HG03135 (cell line): ENCODE measurements around the gene OSTF1.
A peak's percentile ranks its signal among the peaks of the same experiment; 100 is the strongest.

Source experiments
- ATAC-seq: cut with Tn5 transposase; IDR thresholded peaks from one replicate; pipeline ENCODE4 v1.9.1; 2021; ENCODE audit warnings: mild to moderate bottlenecking, moderate library complexity; ENCODE audit not compliant: unreplicated experiment

The OSTF1 gene

DNA sequence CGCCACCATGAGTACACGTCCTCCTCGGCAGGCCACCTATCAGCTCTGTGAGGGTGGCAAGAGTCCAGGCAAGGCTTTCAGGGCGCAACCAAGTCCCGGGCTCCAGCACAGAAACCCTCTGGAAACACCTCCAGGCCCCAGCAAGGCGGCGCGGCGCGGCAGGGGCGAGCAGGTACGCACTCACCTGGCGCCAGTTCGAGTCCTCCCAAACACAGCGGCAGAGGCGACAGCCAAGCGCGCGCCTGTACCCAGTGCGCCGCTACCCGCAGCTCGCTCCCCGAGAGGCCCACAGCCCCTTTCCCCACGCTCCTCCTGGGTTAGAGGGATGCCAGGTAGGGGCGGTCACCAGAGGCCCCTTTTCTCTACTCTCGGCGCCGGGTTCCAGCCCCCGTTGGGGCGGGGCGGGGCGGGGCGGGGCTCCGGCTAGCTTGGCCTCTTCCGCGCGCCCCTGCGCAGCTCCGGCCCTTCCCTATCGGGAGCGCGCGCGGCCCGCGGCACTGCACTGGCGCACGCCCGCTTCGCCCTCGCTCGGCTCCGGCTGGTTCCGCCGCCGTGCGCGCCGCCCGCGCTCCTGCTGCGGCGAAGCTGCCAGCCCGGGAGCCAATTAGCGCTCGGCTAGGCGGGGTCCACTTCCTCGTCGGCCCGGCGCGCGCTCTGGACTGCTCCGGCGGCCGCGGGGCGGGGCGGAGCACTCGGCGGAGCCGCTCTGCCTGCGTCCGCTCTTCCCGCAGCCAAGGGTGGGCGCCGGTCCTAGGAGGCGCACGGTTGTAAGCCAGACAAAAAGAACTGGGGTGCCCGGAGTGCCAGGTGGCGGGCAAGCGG is at the start of gene OSTF1, which contains the start of gene NMRK1:
TSS of gene OSTF1 (plus strand) at position 691 of the 822 bp plus-strand sequence. CDS start 179 bp downstream, outside the sequence.
TSS of gene NMRK1 (minus strand) at position 332 of the 822 bp plus-strand sequence. CDS start 5,040 bp downstream, outside the sequence.
- peak; percentile 85 for ATAC-seq

GRCh38 chr9:75039009-75039408 is 49.3 kb upstream of the OSTF1 start:
- no peak for ATAC-seq

- no peak for ATAC-seq
Observed at GRCh38 chr9:75039801-75040200, 48.5 kb upstream of the OSTF1 start.

DNA sequence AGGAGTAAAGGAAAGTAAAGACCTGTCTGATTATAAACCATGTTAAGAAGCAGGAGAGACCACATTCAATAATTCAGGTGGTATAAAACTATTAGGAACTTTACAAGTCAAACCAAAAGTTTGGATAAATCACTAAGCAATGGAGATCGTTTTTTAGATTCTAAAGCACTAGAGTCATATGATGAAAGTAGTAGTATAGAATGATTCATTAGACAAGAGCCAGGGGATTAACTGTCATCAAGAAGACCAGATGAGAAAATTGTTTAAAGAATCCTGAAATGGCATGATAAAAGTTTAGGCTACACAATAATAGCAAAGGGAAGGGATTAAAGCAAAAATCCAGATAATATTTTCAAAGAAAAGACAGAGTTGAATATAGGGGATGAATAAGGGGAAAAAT is 47.3 kb upstream of the OSTF1 start:
- ATAC-seq, result no peak

GRCh38 chr9:75046725-75047345 is 41.5 kb upstream of the OSTF1 start:
- no peak for ATAC-seq

DNA sequence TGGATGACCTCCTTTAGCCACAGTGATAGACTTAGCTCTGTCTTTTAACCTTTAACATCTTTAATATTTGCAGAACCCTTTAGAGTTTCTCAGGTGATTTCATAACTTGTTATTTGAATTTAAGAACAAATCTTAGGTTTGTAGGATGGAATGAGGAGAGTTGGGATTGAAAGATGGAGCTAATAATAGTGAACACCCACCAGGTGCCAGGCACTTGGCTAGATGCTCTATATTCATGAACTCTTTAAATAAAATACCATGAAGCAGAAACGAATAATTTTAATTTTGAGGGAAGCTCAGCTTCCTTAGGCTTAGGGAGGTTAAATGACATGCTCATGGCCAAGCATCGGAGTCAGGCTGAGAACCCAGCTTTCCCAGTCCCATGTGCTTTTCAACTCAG is 40.8 kb upstream of the OSTF1 start:
- ATAC-seq, result no peak

GRCh38 chr9:75051285-75051684 is 37.0 kb upstream of the OSTF1 start:
- no peak for ATAC-seq

DNA sequence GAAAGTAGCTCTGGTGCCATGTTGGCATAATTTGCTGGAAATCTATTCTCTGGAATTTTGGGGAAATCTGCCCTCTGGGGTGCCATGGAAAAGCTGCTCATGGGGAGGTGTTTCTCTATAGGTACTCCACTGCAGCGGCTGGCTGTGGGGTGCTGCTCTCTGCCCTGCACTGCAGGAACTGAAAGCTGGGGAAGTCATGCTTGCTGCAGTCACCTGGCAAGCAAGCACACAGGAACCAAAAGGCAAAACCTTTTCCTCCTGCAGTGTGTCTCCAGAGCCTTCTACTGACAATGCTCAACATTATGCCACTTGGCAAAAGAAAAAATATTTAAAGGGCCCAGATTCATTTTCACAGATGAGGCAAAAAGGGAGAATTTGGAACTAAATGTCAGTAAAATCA is 34.4 kb upstream of the OSTF1 start:
- no peak for ATAC-seq

GRCh38 chr9:75054368-75055001 is 33.8 kb upstream of the OSTF1 start:
- ATAC-seq, result no peak

DNA sequence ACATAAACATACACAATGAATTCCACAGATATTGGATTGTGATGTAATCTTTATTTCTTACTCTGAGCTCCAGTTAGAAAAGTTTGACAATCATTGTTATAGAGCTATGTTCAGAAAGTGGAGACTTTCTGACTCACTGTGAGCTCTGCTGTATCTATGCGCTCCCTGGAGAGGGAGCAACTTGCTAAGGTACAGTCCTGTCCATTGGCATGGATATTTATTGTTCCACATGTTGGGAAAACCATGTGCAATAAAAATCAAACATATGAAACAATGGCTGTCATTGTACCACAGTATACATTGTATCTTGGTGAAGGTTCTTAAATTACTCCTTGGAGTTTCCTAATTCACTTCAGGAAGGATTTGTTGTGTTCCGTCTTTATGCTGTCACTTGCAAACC is 27.1 kb upstream of the OSTF1 start:
- no peak for ATAC-seq

- ATAC-seq, result no peak
Observed at GRCh38 chr9:75063556-75064305, 24.6 kb upstream of the OSTF1 start.

DNA sequence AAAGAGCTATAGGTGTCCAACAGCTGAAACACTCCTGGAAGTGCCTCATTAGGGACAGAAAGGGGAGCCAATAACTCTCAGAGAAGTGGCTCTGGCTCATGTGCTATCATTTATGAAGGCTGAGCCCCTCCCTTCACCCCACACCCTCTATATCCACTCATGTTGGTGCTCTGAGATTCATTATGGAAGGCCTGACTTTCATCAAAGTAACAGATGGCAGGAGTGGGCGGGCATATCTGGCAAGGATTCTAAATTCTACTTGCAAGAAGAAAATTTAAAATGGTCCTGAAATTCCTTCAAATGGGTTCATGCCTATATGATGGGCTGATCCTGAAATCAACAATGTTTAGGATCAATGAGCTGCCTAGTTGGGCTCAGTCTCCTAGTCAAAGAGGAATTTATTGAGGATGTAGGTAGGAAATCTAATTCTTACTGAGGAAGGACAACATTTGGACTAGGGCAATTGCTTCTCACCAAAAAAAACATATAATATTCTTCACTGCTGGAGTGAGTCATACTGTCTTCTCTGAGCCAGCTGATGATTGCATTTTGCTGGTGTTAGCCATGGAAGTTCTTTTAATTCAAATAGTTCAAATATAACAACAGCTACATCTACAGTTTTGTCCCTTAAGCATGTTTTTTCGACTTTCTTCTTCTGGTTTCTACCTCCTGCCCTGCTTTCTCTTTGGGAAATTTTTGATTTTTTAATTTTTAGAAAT is 23.8 kb upstream of the OSTF1 start:
- no peak for ATAC-seq

- no peak for ATAC-seq
Observed at GRCh38 chr9:75065510-75065909, 22.8 kb upstream of the OSTF1 start.

GRCh38 chr9:75067894-75068293 is 20.4 kb upstream of the OSTF1 start:
- no peak for ATAC-seq

DNA sequence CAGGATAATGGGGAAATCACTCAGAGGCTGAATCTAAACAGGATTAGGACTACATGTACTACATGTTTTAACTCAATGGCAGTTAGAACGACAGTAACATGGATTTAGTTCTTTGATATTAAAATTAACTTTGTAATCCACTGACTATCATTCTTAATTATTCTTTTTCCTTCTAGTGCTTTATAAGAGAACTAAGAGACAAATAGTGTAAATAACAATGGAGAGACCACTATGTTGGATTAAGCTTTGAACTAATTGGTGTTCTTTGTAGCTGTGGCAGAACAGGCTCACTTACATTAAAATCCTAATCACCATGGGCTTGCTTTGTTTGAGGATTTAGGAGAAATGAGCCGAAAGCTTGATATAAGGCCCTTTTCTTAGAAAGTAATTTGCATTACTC is 19.1 kb upstream of the OSTF1 start:
- no peak for ATAC-seq

- ATAC-seq, result no peak
Observed at GRCh38 chr9:75071530-75072122, 16.7 kb upstream of the OSTF1 start.

DNA sequence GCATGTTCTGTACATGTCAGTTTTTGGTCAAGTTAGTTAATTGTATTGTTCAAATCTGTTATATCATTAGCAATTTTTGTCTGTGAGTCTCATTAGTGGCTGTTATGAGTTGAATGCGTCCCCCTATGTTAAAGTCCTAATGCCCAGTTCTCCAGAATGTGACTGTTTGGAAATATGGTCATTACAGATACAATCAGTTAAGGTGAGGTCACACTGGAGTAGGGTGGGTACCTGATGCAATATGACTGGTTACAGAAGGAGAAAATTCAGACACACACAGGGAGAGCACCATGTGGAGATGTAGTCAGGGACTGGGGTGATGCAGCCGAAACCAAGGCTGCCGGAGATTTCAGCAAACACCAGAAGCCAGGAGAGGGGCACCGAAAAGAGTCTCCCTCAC is 15.4 kb upstream of the OSTF1 start:
- ATAC-seq, result no peak

GRCh38 chr9:75081632-75082031 is 6.7 kb upstream of the OSTF1 start:
- no peak for ATAC-seq

DNA sequence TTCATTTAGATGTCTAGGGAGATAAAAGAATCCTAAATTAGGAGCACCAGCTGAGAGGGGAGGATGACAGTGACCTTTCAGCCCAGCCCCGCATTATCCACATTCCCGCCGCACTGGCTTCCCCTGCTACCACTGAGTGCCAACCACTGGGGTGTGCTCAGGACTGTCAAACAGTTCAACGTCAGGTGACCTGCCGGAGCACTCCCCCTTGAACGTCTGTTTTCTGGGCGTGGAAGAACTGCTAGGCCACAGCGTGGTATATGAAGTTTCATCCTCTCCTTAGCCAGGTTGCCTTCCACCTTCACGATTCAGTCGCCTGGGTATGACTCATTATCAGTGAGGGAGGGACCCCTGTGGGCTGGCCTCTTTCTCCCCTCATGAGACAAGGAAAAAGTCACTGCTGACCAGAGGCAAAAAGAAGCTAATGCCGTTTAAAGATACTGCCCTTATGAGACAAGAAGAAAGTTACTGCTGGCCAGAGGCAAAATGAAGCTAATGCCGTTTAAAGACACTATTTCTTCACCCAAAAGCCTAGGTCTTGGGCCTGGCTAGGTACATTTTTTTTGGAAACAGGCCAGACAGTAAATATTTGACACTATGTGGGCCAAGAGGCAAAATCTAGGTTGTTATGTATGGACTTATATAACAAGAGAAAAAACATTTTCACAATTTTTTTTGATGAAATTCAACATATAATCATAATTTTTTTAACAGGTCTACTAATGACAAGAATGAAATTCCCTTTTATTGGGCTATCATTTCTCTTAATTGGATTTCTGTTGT is 4.9 kb upstream of the OSTF1 start:
- ATAC-seq, result no peak
